ENCODE results near the gene SDCBP2. TPM values are rescaled to one million over a fixed set of nuclear protein-coding genes. Genes with fewer than 3 reads are reported as not detected.

The SDCBP2 gene
- total RNA-seq, 1 donor from 2014 or later: 4.0 TPM

GRCh38 chr20:1293641-1294379, 35.1 kb downstream of the SDCBP2 start:
- peaks cover 5% of the 10 kb centered on the region for H3K27me3 Mint-ChIP-seq (ENCODE audit: unreplicated experiment)
- DNase-seq: no peak
- no peak overlapping the region for H3K4me3 Mint-ChIP-seq (ENCODE audit: unreplicated experiment)
- H3K27ac Mint-ChIP-seq (ENCODE audit: unreplicated experiment): no peak overlapping the region
- peaks cover 7% of the 10 kb centered on the region for H3K4me1 Mint-ChIP-seq (ENCODE audit: low read depth, unreplicated experiment)
- peaks cover 3% of the 10 kb centered on the region for H3K9me3 Mint-ChIP-seq (ENCODE audit: unreplicated experiment)
- no peak for TF ChIP-seq CTCF (IDR thresholded peaks at IDR 0.05; ENCODE audit: partially characterized antibody, unreplicated experiment)
- peaks cover 5% of the 10 kb centered on the region for H3K36me3 Mint-ChIP-seq (ENCODE audit: unreplicated experiment)

GRCh38 chr20:1292620-1293019, 36.3 kb downstream of the SDCBP2 start:
- Mint-ChIP-seq H3K4me1 (ENCODE audit: low read depth, unreplicated experiment) (peaks cover 7% of the 10 kb centered on the region), H3K4me3 (ENCODE audit: unreplicated experiment) (no peak overlapping the region), H3K9me3 (ENCODE audit: unreplicated experiment) (peaks cover 3% of the 10 kb centered on the region), H3K27ac (ENCODE audit: unreplicated experiment) (no peak overlapping the region), H3K36me3 (ENCODE audit: unreplicated experiment) (peaks cover 5% of the 10 kb centered on the region), H3K27me3 (ENCODE audit: unreplicated experiment) (peaks cover 8% of the 10 kb centered on the region)
- no peak for DNase-seq
- TF ChIP-seq CTCF (IDR thresholded peaks at IDR 0.05; ENCODE audit: partially characterized antibody, unreplicated experiment): no peak

GRCh38 chr20:1291191-1291741, 37.7 kb downstream of the SDCBP2 start:
- no peak overlapping the region for H3K27ac Mint-ChIP-seq (ENCODE audit: unreplicated experiment)
- H3K9me3 Mint-ChIP-seq (ENCODE audit: unreplicated experiment): peaks cover 3% of the 10 kb centered on the region
- no peak for DNase-seq
- H3K36me3 Mint-ChIP-seq (ENCODE audit: unreplicated experiment): peaks cover 5% of the 10 kb centered on the region
- H3K27me3 Mint-ChIP-seq (ENCODE audit: unreplicated experiment): peaks cover 4% of the 10 kb centered on the region
- no peak overlapping the region for H3K4me3 Mint-ChIP-seq (ENCODE audit: unreplicated experiment)
- peaks cover 13% of the 10 kb centered on the region for H3K4me1 Mint-ChIP-seq (ENCODE audit: low read depth, unreplicated experiment)
- TF ChIP-seq CTCF (IDR thresholded peaks at IDR 0.05; ENCODE audit: partially characterized antibody, unreplicated experiment): no peak

GRCh38 chr20:1287787-1288569, 41.0 kb downstream of the SDCBP2 start:
- DNase-seq: no peak
- H3K27ac Mint-ChIP-seq (ENCODE audit: unreplicated experiment): no peak overlapping the region
- no peak for TF ChIP-seq CTCF (IDR thresholded peaks at IDR 0.05; ENCODE audit: partially characterized antibody, unreplicated experiment)
- peaks cover 5% of the 10 kb centered on the region for H3K36me3 Mint-ChIP-seq (ENCODE audit: unreplicated experiment)
- peaks cover 2% of the 10 kb centered on the region for H3K27me3 Mint-ChIP-seq (ENCODE audit: unreplicated experiment)
- no peak overlapping the region for H3K4me3 Mint-ChIP-seq (ENCODE audit: unreplicated experiment)
- peaks cover 19% of the 10 kb centered on the region for H3K4me1 Mint-ChIP-seq (ENCODE audit: low read depth, unreplicated experiment)
- peaks cover 3% of the 10 kb centered on the region for H3K9me3 Mint-ChIP-seq (ENCODE audit: unreplicated experiment)
